Nephron progenitor cell (in vitro differentiated cells): ENCODE measurements around the gene SIRT5.

ENCODE experiments used
- DNase-seq: peaks from one replicate; pipeline ENCODE4 v3.0.0; 2021
- H3K27ac Mint-ChIP-seq: 2 replicates; pipeline ENCODE4 v1.8.0; 2021; ENCODE audit warnings: mild to moderate bottlenecking, moderate library complexity, mixed read lengths
- H3K27me3 Mint-ChIP-seq: 2 replicates; pipeline ENCODE4 v1.8.0; 2021; ENCODE audit warnings: mild to moderate bottlenecking, low read depth, mixed read lengths; ENCODE audit not compliant: poor library complexity
- H3K36me3 Mint-ChIP-seq: 2 replicates; pipeline ENCODE4 v1.8.0; 2021; ENCODE audit warnings: low read depth, mixed read lengths
- H3K4me1 Mint-ChIP-seq: 2 replicates; pipeline ENCODE4 v1.8.0; 2021; ENCODE audit warnings: mixed read lengths
- H3K4me3 Mint-ChIP-seq: 2 replicates; pipeline ENCODE4 v1.8.0; 2021; ENCODE audit warnings: mild to moderate bottlenecking, moderate library complexity, mixed read lengths
- H3K9me3 Mint-ChIP-seq: 2 replicates; pipeline ENCODE4 v1.8.0; 2021; ENCODE audit warnings: mild to moderate bottlenecking, moderate library complexity, mixed read lengths
- CTCF ChIP-seq: fragments of 200-600 bp; sonication (generic); IDR thresholded peaks from 2 replicates; pipeline ENCODE4 v1.5.0; 2021; ENCODE audit warnings: antibody characterized with exemption

SIRT5 gene

GRCh38 chr6:13574571-13575376 lies at the start of gene SIRT5:
Gene SIRT5, plus strand, starts transcription at chr6:13574601. Its CDS starts 9,510 bp downstream, at chr6:13584111.
- peak; percentile 80 for DNase-seq

GRCh38 chr6:13524801-13525508 lies 49.4 kb upstream of the SIRT5 start:
- H3K4me3 Mint-ChIP-seq: no peak overlapping the region
- peaks cover 52% of the 10 kb centered on the region for H3K4me1 Mint-ChIP-seq
- H3K27me3 Mint-ChIP-seq: no peaks in the 10 kb centered on the region
- no peak for DNase-seq
- peaks cover under 1% of the 10 kb centered on the region for H3K9me3 Mint-ChIP-seq
- H3K27ac Mint-ChIP-seq: peak overlapping the region; percentile 93
- no peak for TF ChIP-seq CTCF
- H3K36me3 Mint-ChIP-seq: no peaks in the 10 kb centered on the region

More at GRCh38 chr6:13574571-13575376, at the start of gene SIRT5:
- Mint-ChIP-seq H3K4me3 (peak within 1 kb of the TSS; percentile 93), H3K4me1 (peaks cover 35% of the 10 kb centered on the region), H3K36me3 (peaks cover 24% of the 10 kb centered on the region), H3K9me3 (peaks cover 24% of the 10 kb centered on the region), H3K27ac (peak within 1 kb of the TSS; percentile 100), H3K27me3 (peaks cover 8% of the 10 kb centered on the region)
- TF ChIP-seq CTCF: no peak

- H3K27ac Mint-ChIP-seq: no peak overlapping the region
- peaks cover 58% of the 10 kb centered on the region for H3K4me1 Mint-ChIP-seq
- no peak for DNase-seq
- H3K27me3 Mint-ChIP-seq: no peaks in the 10 kb centered on the region
- TF ChIP-seq CTCF: no peak
- no peaks in the 10 kb centered on the region for H3K36me3 Mint-ChIP-seq
- H3K9me3 Mint-ChIP-seq: no peaks in the 10 kb centered on the region
- no peak overlapping the region for H3K4me3 Mint-ChIP-seq
These were observed 48.1 kb upstream of the SIRT5 start for GRCh38 chr6:13526357-13526726.

GRCh38 chr6:13526727-13527670 lies 47.4 kb upstream of the SIRT5 start:
- DNase-seq: no peak
- H3K27ac Mint-ChIP-seq: peak overlapping the region; percentile 22
- H3K4me3 Mint-ChIP-seq: no peak overlapping the region
- H3K36me3 Mint-ChIP-seq: no peaks in the 10 kb centered on the region
- no peak for TF ChIP-seq CTCF
- H3K4me1 Mint-ChIP-seq: peaks cover 60% of the 10 kb centered on the region
- no peaks in the 10 kb centered on the region for H3K27me3 Mint-ChIP-seq
- no peaks in the 10 kb centered on the region for H3K9me3 Mint-ChIP-seq

GRCh38 chr6:13527671-13528056 lies 46.7 kb upstream of the SIRT5 start:
- H3K27ac Mint-ChIP-seq: no peak overlapping the region
- no peak for TF ChIP-seq CTCF
- peaks cover 63% of the 10 kb centered on the region for H3K4me1 Mint-ChIP-seq
- no peaks in the 10 kb centered on the region for H3K27me3 Mint-ChIP-seq
- no peak overlapping the region for H3K4me3 Mint-ChIP-seq
- no peaks in the 10 kb centered on the region for H3K36me3 Mint-ChIP-seq
- H3K9me3 Mint-ChIP-seq: no peaks in the 10 kb centered on the region
- no peak for DNase-seq
